Stimulated activated CD4-positive, alpha-beta T cell treated with anti-CD3 and anti-CD28 coated beads, Interleukin-1b, Interleukin-23, amount 100 ng/mL, for 24 hours (primary cell): Measurements from ENCODE around the gene CD226.
"Not testable (repeated sequence)": the region's sequence is repeated elsewhere in the genome, so short reads cannot be mapped to it uniquely, and the experiment has no call there.

Experiments
- DNase-seq, 4 experiments: peaks; one replicate each; pipeline ENCODE4 v3.0.0-alpha.2; 2020; ENCODE audit warnings: low read depth in 4 of 4, low spot score in 1 of 4

The CD226 gene

GRCh38 chr18:69916412-69916811 lies 31.3 kb downstream of the CD226 start:
- no peak for DNase-seq

GRCh38 chr18:69908838-69909237 lies 38.8 kb downstream of the CD226 start:
- no peak for DNase-seq

DNA sequence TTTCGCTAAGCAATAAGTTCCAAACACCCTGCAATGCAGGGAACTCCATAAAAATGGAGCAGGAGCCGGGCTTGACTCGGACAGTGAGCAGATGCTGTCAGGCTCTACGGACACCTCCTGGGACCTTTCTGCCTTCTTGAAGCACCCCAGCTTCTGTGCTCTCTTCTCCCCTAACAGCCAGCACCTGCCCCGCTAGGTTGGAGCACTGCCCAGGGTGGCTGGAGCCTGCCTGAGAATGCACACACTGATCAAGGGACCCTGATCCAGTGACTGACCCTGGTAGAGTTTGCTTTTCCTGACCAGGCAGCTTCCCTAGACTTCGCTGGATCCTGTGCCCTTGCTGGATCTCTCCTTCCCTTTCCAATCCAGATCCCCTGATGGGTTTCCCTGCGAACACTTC lies 40.9 kb downstream of the CD226 start:
- DNase-seq, result no peak

GRCh38 chr18:69900941-69901340 lies 46.7 kb downstream of the CD226 start:
- no peak for DNase-seq

- DNase-seq, result not testable (repeated sequence)
These were observed 48.3 kb downstream of the CD226 start for GRCh38 chr18:69899154-69899923.

DNA sequence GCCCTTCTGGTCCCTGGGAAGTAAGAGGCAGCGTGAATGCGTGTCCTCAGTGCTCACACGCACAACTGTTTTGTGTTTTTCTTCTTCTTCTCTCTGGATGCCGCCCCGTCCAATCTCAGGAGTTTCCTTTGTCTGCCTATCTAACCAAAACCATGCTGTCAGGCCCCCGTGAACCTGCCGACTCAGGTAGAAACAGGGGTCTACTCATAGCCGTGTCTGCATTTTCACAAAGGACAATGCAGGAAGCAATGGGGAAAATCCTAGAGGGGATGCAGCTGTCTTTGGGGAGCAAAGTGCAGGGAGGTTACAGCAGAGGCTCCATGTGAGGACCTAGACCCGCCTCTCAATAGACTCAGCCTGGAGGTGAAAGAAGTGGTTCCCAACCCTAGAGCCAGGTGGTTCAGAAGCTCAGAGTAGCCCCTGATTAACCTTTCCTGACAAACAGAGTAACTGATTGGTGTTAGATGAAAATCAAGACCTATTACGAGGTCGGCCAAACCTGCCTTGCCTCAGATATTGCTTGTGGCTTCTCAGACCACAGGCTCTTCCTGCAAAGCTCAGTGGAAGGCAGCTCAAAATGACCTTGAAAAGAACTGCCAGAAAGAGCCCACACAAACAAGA lies 49.3 kb downstream of the CD226 start:
- no peak for DNase-seq

DNA sequence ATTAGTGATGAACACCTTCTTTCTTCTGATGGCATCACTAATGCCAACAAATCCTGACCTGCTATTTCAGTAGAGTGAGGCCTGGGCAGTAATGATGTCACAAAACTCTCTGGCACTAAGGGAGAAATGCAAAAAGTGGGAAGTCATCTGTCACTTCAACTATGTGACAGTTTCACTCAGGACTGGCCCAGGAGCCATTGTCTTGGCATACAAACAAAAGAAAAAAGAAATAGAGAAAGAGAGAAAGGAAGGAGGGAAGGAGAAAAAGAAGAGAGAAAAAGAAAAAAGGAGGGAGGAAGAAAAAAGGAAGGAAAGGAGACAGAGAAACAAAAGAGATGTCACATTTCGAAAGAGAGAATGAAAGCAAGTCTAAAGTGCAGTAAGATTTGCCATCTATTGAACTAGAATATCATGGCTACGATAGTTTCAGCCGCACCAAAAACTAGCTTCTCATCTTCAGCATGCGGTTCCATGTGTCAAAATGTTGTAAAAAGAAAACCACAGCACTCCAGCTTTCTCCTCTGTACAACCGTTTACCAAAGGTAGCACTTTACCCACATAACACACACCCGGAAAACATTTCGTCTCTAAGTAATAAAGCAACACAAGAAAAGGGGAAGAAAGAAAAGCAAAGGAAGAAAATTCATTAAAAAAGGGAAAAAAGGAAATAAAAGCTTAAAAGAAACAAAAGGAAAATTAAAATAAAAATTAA lies 50.1 kb downstream of the CD226 start:
- DNase-seq, result no peak

GRCh38 chr18:69895066-69896047 lies 52.3 kb downstream of the CD226 start:
- no peak for DNase-seq

DNA sequence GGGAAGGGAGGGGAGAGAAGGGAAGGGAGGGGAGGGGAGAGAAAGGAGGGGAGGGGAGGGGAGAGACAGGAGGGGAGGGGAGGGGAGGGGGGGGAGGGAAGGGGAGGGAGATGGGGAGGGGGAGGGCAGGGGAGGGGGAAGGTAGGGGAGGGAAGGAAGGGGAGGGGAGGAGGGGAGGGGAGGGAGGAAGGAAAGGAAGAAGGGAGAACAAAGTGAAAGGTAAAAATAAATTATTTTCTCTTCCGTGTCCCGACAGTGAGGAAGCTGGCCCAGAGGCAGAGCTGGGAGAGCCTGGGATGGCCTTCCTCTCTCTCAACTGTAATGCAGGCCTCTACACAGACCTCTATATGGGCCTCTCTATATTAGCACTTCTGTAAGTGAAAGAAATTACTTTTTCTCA lies 53.2 kb downstream of the CD226 start:
- no peak for DNase-seq

GRCh38 chr18:69890558-69890957 lies 57.1 kb downstream of the CD226 start:
- DNase-seq, result no peak

DNA sequence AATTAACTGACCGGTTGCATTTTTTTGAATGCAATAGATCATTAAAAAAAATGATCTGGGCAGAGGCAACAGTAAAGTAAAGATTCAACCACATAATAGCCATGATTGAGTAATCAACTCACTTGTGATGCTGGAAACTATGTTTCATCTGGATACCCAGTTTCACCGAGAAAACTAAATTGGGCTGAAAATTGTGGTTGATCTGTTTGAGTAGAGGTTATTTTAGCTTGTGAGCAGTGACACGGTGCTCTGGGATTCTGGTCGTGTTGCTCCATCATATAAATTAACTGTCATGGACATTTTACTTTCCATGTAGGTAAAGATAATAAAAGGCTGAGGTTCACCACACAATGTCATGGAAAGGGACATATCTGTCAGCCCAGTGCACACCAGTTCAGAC lies 58.7 kb downstream of the CD226 start:
- no peak for DNase-seq

DNA sequence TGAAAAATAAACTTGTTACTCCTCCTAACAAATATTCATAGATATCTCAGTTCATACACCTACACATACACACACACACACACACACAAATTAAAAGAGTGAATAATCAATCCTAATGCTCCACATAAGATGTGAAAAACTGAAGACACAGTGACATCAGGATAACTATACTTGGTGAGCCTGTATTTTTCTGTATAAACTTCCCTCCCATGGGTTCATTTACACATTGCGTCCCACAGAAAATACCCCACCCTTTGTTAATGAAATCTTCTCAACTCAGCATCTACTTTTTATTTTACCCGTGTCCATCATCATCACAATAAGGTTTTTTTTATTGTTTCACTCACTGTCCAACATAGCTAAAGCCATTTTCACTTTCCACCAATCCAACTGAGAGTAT lies 60.4 kb downstream of the CD226 start:
- DNase-seq, result no peak

- no peak for DNase-seq
These were observed 61.7 kb downstream of the CD226 start for GRCh38 chr18:69885841-69886531.

- no peak for DNase-seq
These were observed 62.3 kb downstream of the CD226 start for GRCh38 chr18:69885355-69885754.

DNA sequence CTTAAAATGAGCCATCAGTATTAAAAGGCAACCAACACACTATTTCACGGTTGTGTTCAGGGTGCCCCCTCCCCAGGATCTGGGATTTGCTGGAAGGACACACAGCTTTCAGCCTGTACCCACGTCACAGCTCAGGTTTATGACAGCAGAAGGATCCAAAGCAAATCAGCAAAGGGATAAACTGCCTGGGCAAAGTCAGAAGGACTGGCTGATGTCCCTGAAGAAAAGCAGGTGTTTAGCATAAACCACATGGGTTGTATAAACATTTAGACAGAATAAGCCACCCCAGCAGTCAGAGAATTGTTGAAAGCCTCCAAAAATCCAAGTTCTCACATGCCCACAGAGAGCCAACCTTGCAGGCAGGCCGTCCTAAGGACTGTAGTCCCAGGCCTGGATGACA lies 63.9 kb downstream of the CD226 start:
- no peak for DNase-seq

GRCh38 chr18:69882965-69883668 lies 64.6 kb downstream of the CD226 start:
- no peak for DNase-seq

- no peak for DNase-seq
These were observed 67.6 kb downstream of the CD226 start for GRCh38 chr18:69880083-69880482.

- not testable (repeated sequence) for DNase-seq
These were observed 68.6 kb downstream of the CD226 start for GRCh38 chr18:69879051-69879450.

GRCh38 chr18:69878213-69878933 lies 69.3 kb downstream of the CD226 start:
- DNase-seq, result no peak
